Measurements from ENCODE around the gene LTBP1.

DNA sequence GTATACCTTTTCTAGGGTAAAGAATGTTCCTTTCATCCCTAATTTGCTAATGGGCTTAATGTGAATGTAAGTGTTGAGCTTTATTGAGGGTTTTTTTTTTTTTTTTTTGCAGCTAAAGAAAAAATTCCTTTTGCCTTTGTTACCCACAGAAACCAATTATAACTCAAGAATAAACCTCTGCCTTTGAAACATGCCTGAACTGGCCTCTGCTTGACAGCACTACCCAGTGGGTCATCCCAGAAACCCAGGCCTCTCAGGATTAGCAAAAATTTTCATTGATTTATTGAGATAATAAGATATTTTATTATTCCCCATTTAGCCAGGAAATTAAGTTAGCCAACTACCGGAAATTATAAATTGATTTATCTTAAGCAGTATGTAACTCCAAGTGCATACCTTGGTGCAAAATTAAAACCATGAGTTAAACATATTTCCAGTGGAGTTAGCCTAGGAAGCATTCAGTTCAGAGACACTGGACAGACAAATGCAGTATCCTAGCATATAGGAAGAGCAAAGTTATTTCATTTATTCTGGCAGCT is 462.7 kb downstream of the LTBP1 start:
- TF ChIP-seq POLR2AphosphoS5 (IDR thresholded peaks at IDR 0.05; ENCODE audit: low read depth) (no peak), CTCF (IDR thresholded peaks at IDR 0.05; ENCODE audit: insufficient read depth, low read length) (no peak), GABPA (IDR thresholded peaks at IDR 0.05; ENCODE audit: low read depth) (no peak)
- TF ChIP-seq, protein P1, sequence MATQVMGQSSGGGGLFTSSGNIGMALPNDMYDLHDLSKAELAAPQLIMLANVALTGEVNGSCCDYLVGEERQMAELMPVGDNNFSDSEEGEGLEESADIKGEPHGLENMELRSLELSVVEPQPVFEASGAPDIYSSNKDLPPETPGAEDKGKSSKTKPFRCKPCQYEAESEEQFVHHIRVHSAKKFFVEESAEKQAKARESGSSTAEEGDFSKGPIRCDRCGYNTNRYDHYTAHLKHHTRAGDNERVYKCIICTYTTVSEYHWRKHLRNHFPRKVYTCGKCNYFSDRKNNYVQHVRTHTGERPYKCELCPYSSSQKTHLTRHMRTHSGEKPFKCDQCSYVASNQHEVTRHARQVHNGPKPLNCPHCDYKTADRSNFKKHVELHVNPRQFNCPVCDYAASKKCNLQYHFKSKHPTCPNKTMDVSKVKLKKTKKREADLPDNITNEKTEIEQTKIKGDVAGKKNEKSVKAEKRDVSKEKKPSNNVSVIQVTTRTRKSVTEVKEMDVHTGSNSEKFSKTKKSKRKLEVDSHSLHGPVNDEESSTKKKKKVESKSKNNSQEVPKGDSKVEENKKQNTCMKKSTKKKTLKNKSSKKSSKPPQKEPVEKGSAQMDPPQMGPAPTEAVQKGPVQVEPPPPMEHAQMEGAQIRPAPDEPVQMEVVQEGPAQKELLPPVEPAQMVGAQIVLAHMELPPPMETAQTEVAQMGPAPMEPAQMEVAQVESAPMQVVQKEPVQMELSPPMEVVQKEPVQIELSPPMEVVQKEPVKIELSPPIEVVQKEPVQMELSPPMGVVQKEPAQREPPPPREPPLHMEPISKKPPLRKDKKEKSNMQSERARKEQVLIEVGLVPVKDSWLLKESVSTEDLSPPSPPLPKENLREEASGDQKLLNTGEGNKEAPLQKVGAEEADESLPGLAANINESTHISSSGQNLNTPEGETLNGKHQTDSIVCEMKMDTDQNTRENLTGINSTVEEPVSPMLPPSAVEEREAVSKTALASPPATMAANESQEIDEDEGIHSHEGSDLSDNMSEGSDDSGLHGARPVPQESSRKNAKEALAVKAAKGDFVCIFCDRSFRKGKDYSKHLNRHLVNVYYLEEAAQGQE (IDR thresholded peaks at IDR 0.05; ENCODE audit: insufficient replicate concordance, low read depth), result no peak

Measured in HL-60 (cell line).